Sigmoid colon (tissue), 7 donors: Measurements from ENCODE around the gene CHRDL1. TPM values are rescaled to one million over a fixed set of nuclear protein-coding genes. Genes with fewer than 3 reads are reported as not detected.

Experiments used
- DNase-seq: peaks from one replicate; pipeline ENCODE4 v3.0.0-alpha.2; 2019
- H3K27ac ChIP-seq, 4 donors: fragments of 200-600 bp; sonication (generic); one replicate each; pipeline ENCODE4 v1.5.1; 2016 to 2019; ENCODE audit warnings: mild to moderate bottlenecking in 1 of 4
- H3K27me3 ChIP-seq, 3 donors: fragments of 200-600 bp; sonication (generic); one replicate each; pipeline ENCODE4 v1.5.1; 2019; ENCODE audit warnings: mild to moderate bottlenecking in 1 of 3
- H3K36me3 ChIP-seq, 4 donors: fragments of 200-600 bp; sonication (generic); one replicate each; pipeline ENCODE4 v1.5.1; 2016 to 2019
- H3K4me1 ChIP-seq, 4 donors: fragments of 200-600 bp; sonication (generic); one replicate each; pipeline ENCODE4 v1.5.1; 2017 to 2019
- H3K4me3 ChIP-seq, 4 donors: fragments of 200-600 bp; sonication (generic); one replicate each; pipeline ENCODE4 v1.5.1; 2017 to 2019; ENCODE audit warnings: mild to moderate bottlenecking in 2 of 4, moderate library complexity in 1 of 4
- H3K9me3 ChIP-seq, 4 donors: fragments of 200-600 bp in 3 of 4; sonication (generic) in 3 of 4; one replicate each; pipeline versions ENCODE4 v1.5.1 to v1.6.1; 2013 to 2019
- EP300 ChIP-seq, 4 donors: sonication (generic); formaldehyde crosslinking; IDR thresholded peaks; one replicate each; pipeline ENCODE4 v1.6.1; 2017; ENCODE audit warnings: antibody characterized with exemption in 4 of 4
- POLR2A ChIP-seq, 2 donors: fragments of 450-650 bp; IDR thresholded peaks; one replicate each; pipeline ENCODE4 v1.6.1; 2016; ENCODE audit warnings: antibody characterized with exemption in 2 of 2, mild to moderate bottlenecking in 2 of 2, moderate library complexity in 2 of 2
- POLR2AphosphoS5 ChIP-seq, 4 donors: sonication (generic); formaldehyde crosslinking; IDR thresholded peaks; one replicate each; pipeline ENCODE4 v1.6.1; 2017; ENCODE audit warnings: antibody characterized with exemption in 4 of 4
- WGBS, 2 donors: extraction: QIAGEN DNeasy Blood & Tissue Kit; methylation state at CpG; one replicate each; pipeline ENCODE4 v1.1.7; 2013; 5-methylcytosine and 5-hydroxymethylcytosine counted together
- intact Hi-C: fragments of 100-400 bp; cut with DNase I; formaldehyde crosslinking; loops from one replicate; pipeline ENCODE4 v1.15.1; 2023
- polyA plus RNA-seq, 3 donors: library from polyadenylated mRNA; stranded (reverse); fragments of 200-250 nt; gene quantifications; one replicate each; pipeline ENCODE4 v1.2.3, GENCODE V29; 2013
- total RNA-seq, 4 donors: library from RNA; depleted of rRNA; stranded (reverse); fragments of >200 nt; gene quantifications; one replicate each; pipeline ENCODE4 v1.1.0, GENCODE V29; 2016
- TF ChIP-seq, protein P1 (sequence below), 4 experiments: fragments of 450-650 bp in 3 of 4; fragments of 200-600 bp in 1 of 4; IDR thresholded peaks; one replicate each; pipeline ENCODE4 v1.5.1; 2016 to 2019; ENCODE audit warnings: antibody characterized with exemption in 4 of 4, mild to moderate bottlenecking in 3 of 4, moderate library complexity in 2 of 4
- donor health status: healthy with polysubstance abuse.
- donor health status: Bipolar disorder and iron deficiency.
- donor health status: healthy.

The CHRDL1 gene
- total and polyA plus RNA-seq, 7 donors, result 3.9 to 365 (median 113) TPM

DNA sequence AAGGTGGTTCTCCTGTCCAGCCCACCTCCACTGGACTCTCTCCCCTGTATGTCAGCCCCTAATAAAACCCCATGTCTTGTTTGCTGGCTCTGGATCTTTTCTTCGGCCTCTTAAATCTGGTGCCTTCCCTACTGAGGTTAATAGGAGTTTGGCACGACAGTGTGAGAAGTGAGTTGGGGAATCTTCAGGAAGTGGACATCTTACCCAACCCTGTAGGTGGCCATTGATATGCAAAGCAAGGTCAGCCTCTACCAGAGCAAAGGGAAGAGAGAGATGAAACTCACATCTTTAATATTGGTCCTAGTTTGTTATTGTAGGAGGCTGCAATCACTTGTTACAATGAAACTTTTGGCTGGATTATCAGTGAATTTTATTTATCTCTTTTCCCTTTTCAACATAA, 111.7 kb downstream of the CHRDL1 start:
- TF ChIP-seq POLR2AphosphoS5 (IDR thresholded peaks at IDR 0.05), result no peak
- TF ChIP-seq, protein P1, sequence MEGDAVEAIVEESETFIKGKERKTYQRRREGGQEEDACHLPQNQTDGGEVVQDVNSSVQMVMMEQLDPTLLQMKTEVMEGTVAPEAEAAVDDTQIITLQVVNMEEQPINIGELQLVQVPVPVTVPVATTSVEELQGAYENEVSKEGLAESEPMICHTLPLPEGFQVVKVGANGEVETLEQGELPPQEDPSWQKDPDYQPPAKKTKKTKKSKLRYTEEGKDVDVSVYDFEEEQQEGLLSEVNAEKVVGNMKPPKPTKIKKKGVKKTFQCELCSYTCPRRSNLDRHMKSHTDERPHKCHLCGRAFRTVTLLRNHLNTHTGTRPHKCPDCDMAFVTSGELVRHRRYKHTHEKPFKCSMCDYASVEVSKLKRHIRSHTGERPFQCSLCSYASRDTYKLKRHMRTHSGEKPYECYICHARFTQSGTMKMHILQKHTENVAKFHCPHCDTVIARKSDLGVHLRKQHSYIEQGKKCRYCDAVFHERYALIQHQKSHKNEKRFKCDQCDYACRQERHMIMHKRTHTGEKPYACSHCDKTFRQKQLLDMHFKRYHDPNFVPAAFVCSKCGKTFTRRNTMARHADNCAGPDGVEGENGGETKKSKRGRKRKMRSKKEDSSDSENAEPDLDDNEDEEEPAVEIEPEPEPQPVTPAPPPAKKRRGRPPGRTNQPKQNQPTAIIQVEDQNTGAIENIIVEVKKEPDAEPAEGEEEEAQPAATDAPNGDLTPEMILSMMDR (IDR thresholded peaks at IDR 0.05), result no peak
- TF ChIP-seq EP300 (IDR thresholded peaks at IDR 0.05), result no peak
- no peak for TF ChIP-seq POLR2A (IDR thresholded peaks at IDR 0.05)
- DNase-seq, result no peak
- Histone ChIP-seq H3K4me3 (no peak overlapping the region), H3K27ac (no peak overlapping the region), H3K27me3 (no peaks in the 10 kb centered on the region), H3K36me3 (no peaks in the 10 kb centered on the region), H3K9me3 (no peaks in the 10 kb centered on the region), H3K4me1 (no peaks in the 10 kb centered on the region)
- intact Hi-C loops, result no loop called here
- WGBS, 2 donors, result 75 to 78% methylated on average over 2 of the region's 2 CpGs

- intact Hi-C loops, result no loop called here
- 62 to 86% methylated on average over 1 of the region's 1 CpG for WGBS, 2 donors
- no peak for DNase-seq
Observed at GRCh38 chrX:110678591-110678990, 117.0 kb downstream of the CHRDL1 start.

GRCh38 chrX:110675886-110676285, 119.7 kb downstream of the CHRDL1 start:
- intact Hi-C loops, result no loop called here
- H3K27me3 ChIP-seq, result no peaks in the 10 kb centered on the region
- H3K4me3 ChIP-seq, result no peak overlapping the region
- TF ChIP-seq EP300 (IDR thresholded peaks at IDR 0.05) (no peak), POLR2AphosphoS5 (IDR thresholded peaks at IDR 0.05) (no peak), POLR2A (IDR thresholded peaks at IDR 0.05) (no peak)
- TF ChIP-seq, protein P1 (IDR thresholded peaks at IDR 0.05), result no peak
- no peak overlapping the region for H3K27ac ChIP-seq
- no peaks in the 10 kb centered on the region for H3K4me1 ChIP-seq
- no peaks in the 10 kb centered on the region for H3K9me3 ChIP-seq
- H3K36me3 ChIP-seq, result no peaks in the 10 kb centered on the region
- WGBS, 2 donors, result 22 to 55% methylated on average over 1 of the region's 1 CpG
- no peak for DNase-seq

More at GRCh38 chrX:110678591-110678990, 117.0 kb downstream of the CHRDL1 start:
- Histone ChIP-seq H3K36me3 (no peaks in the 10 kb centered on the region), H3K4me1 (no peaks in the 10 kb centered on the region), H3K4me3 (no peak overlapping the region), H3K9me3 (no peaks in the 10 kb centered on the region), H3K27me3 (no peaks in the 10 kb centered on the region), H3K27ac (no peak overlapping the region)
- TF ChIP-seq POLR2AphosphoS5 (IDR thresholded peaks at IDR 0.05) (no peak), EP300 (IDR thresholded peaks at IDR 0.05) (no peak), POLR2A (IDR thresholded peaks at IDR 0.05) (no peak)
- TF ChIP-seq, protein P1 (IDR thresholded peaks at IDR 0.05), result no peak

DNA sequence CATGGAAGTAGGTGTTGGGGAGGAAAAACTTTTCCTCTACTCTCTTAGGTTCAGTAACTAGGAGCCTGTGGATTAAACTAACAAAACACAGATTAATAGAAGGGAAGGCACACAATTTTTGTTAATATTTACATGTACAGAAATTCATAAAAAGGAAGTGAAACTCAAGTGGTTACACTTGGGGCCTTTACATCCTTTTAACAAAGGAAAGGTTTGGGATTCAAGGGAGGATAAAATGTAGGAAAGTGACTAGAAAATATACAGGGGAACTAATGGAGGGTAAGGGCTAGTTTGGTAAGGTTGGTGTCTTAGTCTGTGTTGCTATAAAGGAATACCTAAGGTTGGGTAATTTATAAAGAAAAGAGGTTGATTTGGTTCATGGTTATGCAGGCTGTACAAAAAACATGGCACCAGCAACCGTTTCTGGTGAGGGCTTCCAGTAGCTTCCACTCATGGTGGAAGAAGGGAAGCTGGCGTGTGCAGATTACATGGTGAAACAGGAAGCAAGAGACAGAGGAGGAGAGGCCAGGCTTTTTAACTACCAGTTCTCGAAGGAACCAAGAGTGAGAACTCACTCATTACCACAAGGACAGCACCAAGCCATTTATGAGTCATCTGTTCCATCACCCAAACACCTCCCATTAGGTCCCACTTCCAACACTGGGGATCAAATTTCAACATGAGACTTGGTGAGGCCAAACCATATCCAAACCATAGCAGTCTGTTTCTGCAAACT, 124.4 kb downstream of the CHRDL1 start:
- H3K4me3 ChIP-seq, result no peak overlapping the region
- H3K36me3 ChIP-seq, result no peaks in the 10 kb centered on the region
- H3K27ac ChIP-seq, result no peak overlapping the region
- H3K4me1 ChIP-seq, result no peaks in the 10 kb centered on the region
- TF ChIP-seq, protein P1 (IDR thresholded peaks at IDR 0.05), result no peak
- TF ChIP-seq POLR2A (IDR thresholded peaks at IDR 0.05), result no peak
- TF ChIP-seq EP300 (IDR thresholded peaks at IDR 0.05), result no peak
- no peak for TF ChIP-seq POLR2AphosphoS5 (IDR thresholded peaks at IDR 0.05)
- DNase-seq, result no peak
- no peaks in the 10 kb centered on the region for H3K9me3 ChIP-seq
- no peaks in the 10 kb centered on the region for H3K27me3 ChIP-seq
- 45 to 70% methylated on average over 3 of the region's 3 CpGs for WGBS, 2 donors
- intact Hi-C loops, result no loop called here
